A673 (cell line): ENCODE data around the gene CRADD.

Source experiments
- EZH2 ChIP-seq: fragments of 200-600 bp; sonication (generic); IDR thresholded peaks from 2 replicates; pipeline ENCODE4 v1.6.1; 2017; ENCODE audit warnings: borderline replicate concordance, low read depth, mild to moderate bottlenecking, mixed read lengths, antibody characterized with exemption, low read length; ENCODE audit not compliant: poor library complexity, severe bottlenecking
- TF ChIP-seq, protein P1 (sequence below): fragments of 300-800, 200-600 bp; sonication (generic); conservative IDR thresholded peaks from 2 replicates; pipeline ENCODE4 v1.5.1; 2017; ENCODE audit warnings: low read depth, mild to moderate bottlenecking, antibody characterized with exemption, low read length, moderate library complexity, mixed read lengths

DNA sequence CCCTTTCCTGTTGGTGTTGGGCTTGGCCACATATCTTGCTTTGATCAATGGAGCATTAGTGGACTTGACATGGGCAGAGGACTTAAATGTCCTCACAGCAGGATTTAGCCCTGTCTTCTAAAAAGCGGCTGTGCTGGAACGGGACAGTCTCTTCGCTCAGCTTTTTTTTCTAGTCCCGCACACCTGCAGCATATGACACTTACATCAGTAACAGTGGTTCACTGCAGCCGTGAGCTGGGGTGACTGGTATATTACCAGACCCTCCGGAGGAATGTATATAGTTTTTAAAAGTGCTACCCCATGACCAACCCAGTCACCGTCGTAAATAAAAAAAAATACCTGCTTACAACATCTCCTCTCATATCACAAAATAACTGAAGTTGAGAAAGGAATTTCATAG, 164.5 kb downstream of the CRADD start:
- TF ChIP-seq, protein P1, sequence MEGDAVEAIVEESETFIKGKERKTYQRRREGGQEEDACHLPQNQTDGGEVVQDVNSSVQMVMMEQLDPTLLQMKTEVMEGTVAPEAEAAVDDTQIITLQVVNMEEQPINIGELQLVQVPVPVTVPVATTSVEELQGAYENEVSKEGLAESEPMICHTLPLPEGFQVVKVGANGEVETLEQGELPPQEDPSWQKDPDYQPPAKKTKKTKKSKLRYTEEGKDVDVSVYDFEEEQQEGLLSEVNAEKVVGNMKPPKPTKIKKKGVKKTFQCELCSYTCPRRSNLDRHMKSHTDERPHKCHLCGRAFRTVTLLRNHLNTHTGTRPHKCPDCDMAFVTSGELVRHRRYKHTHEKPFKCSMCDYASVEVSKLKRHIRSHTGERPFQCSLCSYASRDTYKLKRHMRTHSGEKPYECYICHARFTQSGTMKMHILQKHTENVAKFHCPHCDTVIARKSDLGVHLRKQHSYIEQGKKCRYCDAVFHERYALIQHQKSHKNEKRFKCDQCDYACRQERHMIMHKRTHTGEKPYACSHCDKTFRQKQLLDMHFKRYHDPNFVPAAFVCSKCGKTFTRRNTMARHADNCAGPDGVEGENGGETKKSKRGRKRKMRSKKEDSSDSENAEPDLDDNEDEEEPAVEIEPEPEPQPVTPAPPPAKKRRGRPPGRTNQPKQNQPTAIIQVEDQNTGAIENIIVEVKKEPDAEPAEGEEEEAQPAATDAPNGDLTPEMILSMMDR = no peak
- TF ChIP-seq EZH2 = no peak
